Uterus (tissue), 4 donors: ENCODE measurements around the gene MLLT10. TPM values are rescaled to one million over a fixed set of nuclear protein-coding genes. Genes with fewer than 3 reads are reported as not detected.

Source experiments
- DNase-seq, 2 donors: peaks; one replicate each; pipeline ENCODE4 v3.0.0-alpha.2; 2019 to 2020
- H3K27ac ChIP-seq, 2 donors: fragments of 200-600 bp; sonication (generic); 1 replicate in 1 of 2; 2 replicates in 1 of 2; pipeline ENCODE4 v1.5.1; 2016 to 2018
- H3K27me3 ChIP-seq, 2 donors: fragments of 200-600 bp; sonication (generic); one replicate each; pipeline ENCODE4 v1.5.1; 2018 to 2019; ENCODE audit warnings: control low read depth in 1 of 2
- H3K36me3 ChIP-seq, 2 donors: fragments of 200-600 bp; sonication (generic); one replicate each; pipeline ENCODE4 v1.5.1; 2019; ENCODE audit warnings: control low read depth in 1 of 2
- H3K4me1 ChIP-seq, 2 donors: fragments of 200-600 bp; sonication (generic); one replicate each; pipeline ENCODE4 v1.5.1; 2018 to 2019; ENCODE audit warnings: control low read depth in 1 of 2
- H3K4me3 ChIP-seq, 2 donors: fragments of 200-600 bp; sonication (generic); 1 replicate in 1 of 2; 2 replicates in 1 of 2; pipeline ENCODE4 v1.5.1; 2018 to 2019; ENCODE audit warnings: mild to moderate bottlenecking in 1 of 2
- H3K9me3 ChIP-seq, 2 donors: fragments of 200-600 bp; sonication (generic); one replicate each; pipeline ENCODE4 v1.5.1; 2019; ENCODE audit warnings: control low read depth in 1 of 2
- POLR2A ChIP-seq, 2 donors: fragments of 450-650 bp; IDR thresholded peaks; one replicate each; pipeline ENCODE4 v1.6.1; 2016; ENCODE audit warnings: antibody characterized with exemption in 2 of 2, mild to moderate bottlenecking in 1 of 2, moderate library complexity in 1 of 2
- intact Hi-C: fragments of 100-400 bp; cut with DNase I; formaldehyde crosslinking; loops from one replicate; pipeline ENCODE4 v1.15.1; 2023; ENCODE audit warnings: low total_unique reads
- total RNA-seq, 4 donors: library from RNA; depleted of rRNA in 3 of 4; stranded (reverse); fragments of >200 nt in 3 of 4; gene quantifications; one replicate each; pipeline versions ENCODE4 v1.1.0 to v1.2.4, GENCODE V29; 2014 to 2023
- TF ChIP-seq, protein P1 (sequence below), 4 experiments: fragments of 200-600 bp in 2 of 4; fragments of 450-650 bp in 2 of 4; sonication (generic) in 2 of 4; IDR thresholded peaks; one replicate each; pipeline ENCODE4 v1.5.1; 2016 to 2019; ENCODE audit warnings: antibody characterized with exemption in 4 of 4, mild to moderate bottlenecking in 2 of 4, moderate library complexity in 1 of 4
- donor health status: DM: yes; HTN: yes; CAD: no.

The MLLT10 gene
- total RNA-seq, 4 donors from 2014 or later, result 34.1 to 71.2 (median 59.8) TPM

DNA sequence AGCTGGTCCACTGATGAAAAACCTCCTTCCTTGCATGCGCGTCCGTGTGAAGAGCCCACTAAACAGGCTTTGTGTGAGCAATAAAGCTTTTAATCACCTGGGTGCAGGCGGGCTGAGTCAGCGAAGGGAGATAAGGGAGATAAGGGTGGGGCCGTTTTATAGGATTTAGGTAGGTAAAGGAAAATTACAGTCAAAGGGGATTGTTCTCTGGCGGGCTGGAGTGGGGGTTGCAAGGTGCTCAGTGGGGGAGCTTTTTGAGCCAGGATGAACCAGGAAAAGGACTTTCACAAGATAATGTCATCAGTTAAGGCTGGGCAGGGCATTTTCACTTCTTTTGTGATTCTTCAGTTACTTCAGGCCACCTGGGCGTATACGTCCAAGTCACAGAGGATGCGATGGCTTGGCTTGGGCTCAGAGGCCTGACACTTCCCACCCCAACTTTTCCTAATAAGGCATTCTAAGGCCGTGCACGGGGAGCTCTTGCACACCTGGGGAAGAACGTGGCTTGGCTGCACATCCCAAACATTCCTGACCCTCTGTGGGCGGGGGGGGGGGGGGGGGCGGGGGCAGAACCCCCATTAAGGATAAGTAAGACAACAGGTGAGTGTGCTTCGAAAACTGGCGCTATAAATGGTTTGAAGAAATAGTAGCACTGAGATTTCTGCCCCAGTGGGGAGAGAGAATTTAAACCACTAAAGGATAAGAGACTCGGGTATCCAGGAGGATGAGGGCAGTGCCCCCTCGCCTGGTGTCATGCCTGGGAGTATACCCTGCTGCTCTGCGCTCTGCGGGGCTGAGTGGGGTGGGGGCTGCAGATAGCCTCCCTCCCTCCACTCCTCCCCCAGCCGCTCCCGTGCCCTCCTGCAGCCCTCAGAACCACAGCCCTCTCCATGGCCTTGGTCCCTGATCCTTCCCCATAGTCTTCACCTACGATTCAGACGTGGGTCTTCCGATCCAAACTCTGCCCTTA lies 217.6 kb downstream of the MLLT10 start:
- H3K4me3 ChIP-seq, result no peak overlapping the region
- H3K36me3 ChIP-seq, result no peaks in the 10 kb centered on the region
- H3K27me3 ChIP-seq, result no peaks in the 10 kb centered on the region
- TF ChIP-seq, protein P1, sequence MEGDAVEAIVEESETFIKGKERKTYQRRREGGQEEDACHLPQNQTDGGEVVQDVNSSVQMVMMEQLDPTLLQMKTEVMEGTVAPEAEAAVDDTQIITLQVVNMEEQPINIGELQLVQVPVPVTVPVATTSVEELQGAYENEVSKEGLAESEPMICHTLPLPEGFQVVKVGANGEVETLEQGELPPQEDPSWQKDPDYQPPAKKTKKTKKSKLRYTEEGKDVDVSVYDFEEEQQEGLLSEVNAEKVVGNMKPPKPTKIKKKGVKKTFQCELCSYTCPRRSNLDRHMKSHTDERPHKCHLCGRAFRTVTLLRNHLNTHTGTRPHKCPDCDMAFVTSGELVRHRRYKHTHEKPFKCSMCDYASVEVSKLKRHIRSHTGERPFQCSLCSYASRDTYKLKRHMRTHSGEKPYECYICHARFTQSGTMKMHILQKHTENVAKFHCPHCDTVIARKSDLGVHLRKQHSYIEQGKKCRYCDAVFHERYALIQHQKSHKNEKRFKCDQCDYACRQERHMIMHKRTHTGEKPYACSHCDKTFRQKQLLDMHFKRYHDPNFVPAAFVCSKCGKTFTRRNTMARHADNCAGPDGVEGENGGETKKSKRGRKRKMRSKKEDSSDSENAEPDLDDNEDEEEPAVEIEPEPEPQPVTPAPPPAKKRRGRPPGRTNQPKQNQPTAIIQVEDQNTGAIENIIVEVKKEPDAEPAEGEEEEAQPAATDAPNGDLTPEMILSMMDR (IDR thresholded peaks at IDR 0.05), result no peak
- no peak for TF ChIP-seq POLR2A (IDR thresholded peaks at IDR 0.05)
- no peaks in the 10 kb centered on the region for H3K9me3 ChIP-seq
- H3K4me1 ChIP-seq, result no peaks in the 10 kb centered on the region
- H3K27ac ChIP-seq, result no peak overlapping the region
- DNase-seq, result no peak
- intact Hi-C loops, result no loop called here

DNA sequence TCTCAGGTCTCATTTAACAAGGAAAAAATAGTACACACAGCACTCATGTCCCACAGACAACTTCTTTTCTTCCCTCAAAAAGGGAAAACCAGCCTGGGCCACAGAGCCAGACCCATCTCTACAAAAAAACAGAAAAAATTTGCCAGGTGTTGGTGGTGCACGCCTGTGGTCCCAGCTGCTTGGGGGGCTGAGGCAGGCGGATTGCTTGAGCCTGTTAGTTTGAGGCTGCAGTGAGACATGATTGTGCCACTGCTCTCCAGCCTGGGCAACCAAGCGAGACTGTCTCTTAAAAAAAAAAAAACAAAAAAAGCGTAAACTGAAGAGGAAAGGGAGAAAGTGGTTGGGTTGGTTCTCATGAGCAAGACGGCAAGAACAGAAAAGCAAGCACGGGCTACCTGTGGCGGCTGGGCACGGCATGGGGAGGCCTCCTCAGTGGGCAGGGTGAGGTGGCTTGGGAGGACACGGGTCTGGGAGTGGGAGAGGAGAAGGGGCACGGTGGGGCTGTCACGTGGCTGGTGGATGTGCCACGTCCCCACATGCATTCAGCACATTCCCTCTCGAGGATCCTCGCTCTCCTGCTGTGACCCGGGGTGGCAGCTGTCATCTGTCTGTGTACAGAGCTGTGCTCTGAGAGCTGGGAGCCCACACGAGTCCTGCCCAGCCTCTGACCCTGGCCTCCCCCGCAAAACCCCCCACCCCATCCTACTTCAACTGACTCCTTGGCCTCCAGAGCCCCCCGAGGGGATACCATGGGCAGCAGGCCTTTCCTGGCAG lies 219.7 kb downstream of the MLLT10 start:
- H3K4me1 ChIP-seq, result no peaks in the 10 kb centered on the region
- H3K27ac ChIP-seq, result no peak overlapping the region
- intact Hi-C loops, result no loop called here
- H3K4me3 ChIP-seq, result no peak overlapping the region
- no peaks in the 10 kb centered on the region for H3K27me3 ChIP-seq
- no peaks in the 10 kb centered on the region for H3K9me3 ChIP-seq
- H3K36me3 ChIP-seq, result no peaks in the 10 kb centered on the region
- DNase-seq, result no peak
- TF ChIP-seq, protein P1 (IDR thresholded peaks at IDR 0.05), result no peak
- no peak for TF ChIP-seq POLR2A (IDR thresholded peaks at IDR 0.05)

DNA sequence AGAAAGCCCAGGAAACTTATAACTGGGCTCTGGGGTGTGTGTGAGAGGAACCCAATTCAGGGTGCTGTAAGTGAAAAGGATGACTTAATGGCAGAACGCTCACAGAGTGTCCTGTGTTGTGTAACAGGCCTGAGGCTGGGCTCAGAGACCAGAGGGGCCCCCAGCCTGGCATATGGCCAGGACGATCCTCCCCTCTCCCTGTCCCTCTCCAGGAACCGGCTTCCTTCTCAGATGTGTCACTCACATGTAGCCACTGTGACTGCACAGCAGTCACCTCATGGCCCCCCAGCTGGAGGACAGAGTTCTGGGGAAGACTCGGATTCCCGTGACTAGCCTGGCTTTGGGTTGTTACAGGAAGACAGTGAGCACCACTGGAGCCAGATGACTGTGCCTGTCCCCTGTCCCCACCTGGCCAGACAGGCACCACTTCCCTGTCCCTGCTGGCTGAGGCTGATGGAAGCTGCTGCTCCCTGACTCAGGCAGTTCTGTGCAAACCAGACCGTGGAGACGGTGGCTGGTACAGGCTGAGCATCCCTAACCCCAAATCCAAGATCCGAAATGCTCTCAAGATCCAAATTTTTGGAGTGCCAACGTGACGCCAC lies 220.5 kb downstream of the MLLT10 start:
- Histone ChIP-seq H3K9me3 (no peaks in the 10 kb centered on the region), H3K27ac (no peak overlapping the region), H3K4me1 (no peaks in the 10 kb centered on the region), H3K36me3 (no peaks in the 10 kb centered on the region), H3K27me3 (no peaks in the 10 kb centered on the region), H3K4me3 (no peak overlapping the region)
- intact Hi-C loops, result no loop called here
- TF ChIP-seq, protein P1 (IDR thresholded peaks at IDR 0.05), result no peak
- TF ChIP-seq POLR2A (IDR thresholded peaks at IDR 0.05), result no peak
- no peak for DNase-seq

DNA sequence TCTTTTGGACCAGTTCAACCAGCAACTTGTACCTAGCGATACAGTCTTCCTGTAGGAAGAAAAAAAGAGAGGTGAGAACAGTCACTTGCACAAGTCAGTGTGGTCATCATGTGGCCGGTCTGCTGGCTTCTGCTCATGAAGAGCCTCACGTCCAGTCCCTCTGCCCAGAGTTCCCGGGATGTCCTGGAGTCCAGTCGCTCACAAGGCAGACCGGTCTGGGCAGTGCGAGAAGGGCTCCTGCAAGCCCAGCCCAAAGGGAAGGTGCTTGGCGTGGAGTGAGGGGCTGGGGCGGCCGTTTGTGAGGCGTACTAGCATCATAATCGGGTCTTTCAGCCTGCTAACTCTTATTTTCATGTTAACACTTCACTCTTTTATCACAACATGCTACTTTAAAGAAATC lies 222.7 kb downstream of the MLLT10 start:
- no peaks in the 10 kb centered on the region for H3K36me3 ChIP-seq
- DNase-seq, result no peak
- no peaks in the 10 kb centered on the region for H3K27me3 ChIP-seq
- H3K9me3 ChIP-seq, result no peaks in the 10 kb centered on the region
- intact Hi-C loops, result no loop called here
- no peak overlapping the region for H3K4me3 ChIP-seq
- no peaks in the 10 kb centered on the region for H3K4me1 ChIP-seq
- no peak for TF ChIP-seq POLR2A (IDR thresholded peaks at IDR 0.05)
- TF ChIP-seq, protein P1 (IDR thresholded peaks at IDR 0.05), result no peak
- H3K27ac ChIP-seq, result no peak overlapping the region
